GM21381 (cell line): Measurements from ENCODE around the gene MARK1.

ENCODE experiments used
- ATAC-seq: cut with Tn5 transposase; IDR thresholded peaks from one replicate; pipeline ENCODE4 v1.9.1; 2021; ENCODE audit warnings: mild to moderate bottlenecking, moderate library complexity; ENCODE audit not compliant: unreplicated experiment

The MARK1 gene

GRCh38 chr1:220528679-220529501 lies 954 bp downstream of the MARK1 start:
- ATAC-seq = no peak

- no peak for ATAC-seq
Observed at GRCh38 chr1:220529521-220530020, 1.6 kb downstream of the MARK1 start.

GRCh38 chr1:220533504-220534109 lies 5.7 kb downstream of the MARK1 start:
- ATAC-seq = no peak

- no peak for ATAC-seq
Observed at GRCh38 chr1:220544901-220545303, 17.0 kb downstream of the MARK1 start.

- ATAC-seq = no peak
Observed at GRCh38 chr1:220550811-220551399, 23.0 kb downstream of the MARK1 start.

- no peak for ATAC-seq
Observed at GRCh38 chr1:220551718-220552117, 23.8 kb downstream of the MARK1 start.

- no peak for ATAC-seq
Observed at GRCh38 chr1:220552672-220553260, 24.8 kb downstream of the MARK1 start.

- ATAC-seq = no peak
Observed at GRCh38 chr1:220556641-220557040, 28.7 kb downstream of the MARK1 start.

GRCh38 chr1:220563564-220563963 lies 35.6 kb downstream of the MARK1 start:
- ATAC-seq = no peak

- ATAC-seq = no peak
Observed at GRCh38 chr1:220564216-220564615, 36.3 kb downstream of the MARK1 start.

GRCh38 chr1:220565670-220566069 lies 37.7 kb downstream of the MARK1 start:
- no peak for ATAC-seq

- no peak for ATAC-seq
Observed at GRCh38 chr1:220566869-220567268, 38.9 kb downstream of the MARK1 start.

GRCh38 chr1:220572416-220572815 lies 44.5 kb downstream of the MARK1 start:
- no peak for ATAC-seq

GRCh38 chr1:220573836-220574235 lies 45.9 kb downstream of the MARK1 start:
- ATAC-seq = no peak

GRCh38 chr1:220575718-220576497 lies 48.0 kb downstream of the MARK1 start:
- ATAC-seq = no peak

GRCh38 chr1:220577926-220578325 lies 50.0 kb downstream of the MARK1 start:
- ATAC-seq = no peak

GRCh38 chr1:220579317-220579716 lies 51.4 kb downstream of the MARK1 start:
- ATAC-seq = no peak

GRCh38 chr1:220592714-220593113 lies 64.8 kb downstream of the MARK1 start:
- no peak for ATAC-seq

GRCh38 chr1:220594356-220594755 lies 66.4 kb downstream of the MARK1 start:
- ATAC-seq = no peak

- ATAC-seq = no peak
Observed at GRCh38 chr1:220595179-220595578, 67.2 kb downstream of the MARK1 start.

- ATAC-seq = no peak
Observed at GRCh38 chr1:220604926-220605325, 77.0 kb downstream of the MARK1 start.
